GM18517 (cell line): ENCODE data around the gene RNF115.
A peak's percentile ranks its signal among the peaks of the same experiment; 100 is the strongest.
"Not testable (repeated sequence)": the region's sequence is repeated elsewhere in the genome, so short reads cannot be mapped to it uniquely, and the experiment has no call there.

Experiments
- ATAC-seq: cut with Tn5 transposase; IDR thresholded peaks from one replicate; pipeline ENCODE4 v1.9.1; 2021; ENCODE audit warnings: mild to moderate bottlenecking, moderate library complexity; ENCODE audit not compliant: unreplicated experiment

Gene RNF115

DNA sequence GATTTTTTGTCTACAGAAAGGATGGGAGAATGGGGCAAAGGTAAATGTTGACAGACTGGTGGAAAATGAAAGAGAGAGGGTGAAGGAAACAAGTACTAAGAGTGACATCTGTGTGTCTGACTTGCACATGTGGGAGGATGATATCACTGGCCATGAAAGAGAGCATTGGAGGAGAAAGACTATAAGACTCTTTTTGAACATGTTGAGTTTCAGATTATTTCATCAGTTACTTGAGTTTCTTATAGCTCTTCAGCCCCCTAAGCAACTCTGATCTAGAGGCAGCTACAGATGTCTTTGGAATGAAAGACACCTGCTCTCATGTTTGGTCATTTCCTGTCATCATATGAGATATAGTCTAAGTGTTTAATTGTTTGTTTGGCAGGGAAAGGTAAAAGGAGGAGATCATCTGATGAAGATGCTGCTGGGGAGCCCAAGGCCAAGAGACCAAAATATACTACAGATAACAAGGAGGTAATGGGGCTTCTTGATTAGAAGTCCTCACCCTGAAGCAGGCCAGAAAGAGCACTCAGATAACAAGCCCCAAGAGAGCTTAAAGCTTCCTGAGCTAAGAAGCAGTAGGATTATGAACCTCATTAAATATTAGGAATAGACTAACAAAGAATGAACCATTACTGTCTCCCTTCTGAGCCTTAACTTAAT, 4.6 kb upstream of the RNF115 start:
- ATAC-seq: peak; percentile 41

DNA sequence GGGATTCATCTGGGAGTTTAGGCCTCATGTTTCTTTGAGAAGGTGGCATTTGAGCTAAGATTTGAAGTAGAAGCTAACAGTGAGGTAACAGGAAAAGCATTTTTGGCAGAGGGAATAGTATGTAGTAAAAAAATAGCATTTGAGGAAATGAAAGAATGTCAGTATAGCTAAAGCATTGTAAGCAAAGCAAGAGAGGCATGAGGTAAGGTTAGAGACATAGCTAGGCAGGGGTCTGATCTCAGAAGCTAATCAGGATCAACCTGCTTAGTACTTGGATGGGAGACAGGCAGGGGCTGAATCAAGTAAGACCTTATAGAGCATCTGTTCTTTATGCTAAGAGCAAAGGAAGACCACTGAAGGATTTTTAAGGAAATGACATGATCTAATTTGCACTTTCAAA, 4.1 kb upstream of the RNF115 start:
- ATAC-seq: peak; percentile 8

DNA sequence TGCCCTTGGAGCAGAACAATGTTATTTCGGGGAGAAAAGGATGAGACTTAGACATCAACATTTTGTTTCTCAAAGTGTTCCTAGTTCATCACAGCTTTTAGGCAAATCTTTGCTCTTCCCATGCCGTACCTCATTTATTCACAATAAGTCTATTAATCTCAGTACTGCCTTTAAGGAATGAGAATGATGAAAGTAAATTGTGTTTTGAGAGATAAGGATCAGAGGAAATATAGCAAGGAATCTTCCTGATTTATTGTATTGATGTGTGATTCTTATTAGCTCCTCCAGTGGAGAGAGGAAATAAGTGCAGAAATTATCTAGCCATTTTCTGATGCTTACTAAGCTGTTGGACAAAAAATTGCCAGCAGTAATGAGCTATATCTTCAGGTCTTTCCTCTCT, 2.1 kb upstream of the RNF115 start:
- ATAC-seq: no peak

GRCh38 chr1:145824499-145824842, 576 bp upstream of the RNF115 start:
- no peak for ATAC-seq

DNA sequence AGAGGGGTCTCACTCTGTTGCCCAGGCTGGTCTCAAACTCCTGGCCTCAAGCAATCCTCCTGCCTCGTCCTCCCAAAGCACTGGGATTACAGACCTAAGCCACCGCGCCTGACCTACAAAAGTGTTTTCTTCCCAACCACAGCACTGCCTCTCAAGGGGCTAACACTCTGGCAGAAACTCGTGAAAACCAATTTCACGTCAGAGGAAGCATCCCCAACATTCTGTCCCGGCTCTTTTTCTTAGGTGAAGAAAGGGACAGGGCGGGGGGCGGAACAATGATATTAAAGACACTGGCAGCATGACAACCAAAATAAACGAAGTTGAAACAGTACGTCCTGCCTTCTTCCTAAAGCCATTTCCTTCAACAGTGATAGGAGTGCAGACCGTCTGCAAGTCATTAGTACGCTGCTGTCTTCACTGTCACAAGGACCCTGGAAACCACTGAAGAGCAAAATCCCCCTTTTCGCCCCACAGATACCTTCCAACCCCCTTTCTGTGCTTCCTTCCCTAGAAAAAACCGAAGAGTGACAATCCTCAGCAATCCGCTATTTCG, 1.0 kb downstream of the RNF115 start:
- not testable (repeated sequence) for ATAC-seq

DNA sequence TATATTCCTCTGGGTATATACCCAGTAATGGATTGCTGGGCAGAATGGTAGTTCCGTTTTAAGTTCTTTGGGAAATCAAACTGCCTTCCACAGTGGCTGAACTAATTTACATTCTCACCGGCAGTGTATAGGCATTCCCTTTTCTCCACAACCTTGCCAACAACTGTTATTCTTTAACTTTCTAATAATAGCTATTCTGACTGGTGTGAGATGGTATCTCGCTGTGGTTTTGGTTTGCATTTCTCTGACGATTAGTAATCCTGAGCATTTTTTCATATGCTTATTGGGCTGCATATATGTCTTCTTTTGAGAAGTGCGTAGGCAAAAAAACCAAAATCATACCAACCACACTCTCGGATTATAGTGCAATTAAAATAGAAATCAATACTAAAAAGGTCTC, 5.8 kb downstream of the RNF115 start:
- ATAC-seq: not testable (repeated sequence)

- ATAC-seq: not testable (repeated sequence)
Measured at GRCh38 chr1:145812977-145813810, 10.7 kb downstream of the RNF115 start.

GRCh38 chr1:145806844-145807243, 17.1 kb downstream of the RNF115 start:
- ATAC-seq: no peak

- ATAC-seq: no peak
Measured at GRCh38 chr1:145806408-145806807, 17.5 kb downstream of the RNF115 start.

GRCh38 chr1:145805057-145805456, 18.8 kb downstream of the RNF115 start:
- ATAC-seq: no peak

- ATAC-seq: no peak
Measured at GRCh38 chr1:145804235-145805045, 19.5 kb downstream of the RNF115 start.

GRCh38 chr1:145799806-145800205, 24.1 kb downstream of the RNF115 start:
- no peak for ATAC-seq

GRCh38 chr1:145796753-145797152, 27.1 kb downstream of the RNF115 start:
- ATAC-seq: no peak

GRCh38 chr1:145795257-145795881, 28.5 kb downstream of the RNF115 start:
- no peak for ATAC-seq

DNA sequence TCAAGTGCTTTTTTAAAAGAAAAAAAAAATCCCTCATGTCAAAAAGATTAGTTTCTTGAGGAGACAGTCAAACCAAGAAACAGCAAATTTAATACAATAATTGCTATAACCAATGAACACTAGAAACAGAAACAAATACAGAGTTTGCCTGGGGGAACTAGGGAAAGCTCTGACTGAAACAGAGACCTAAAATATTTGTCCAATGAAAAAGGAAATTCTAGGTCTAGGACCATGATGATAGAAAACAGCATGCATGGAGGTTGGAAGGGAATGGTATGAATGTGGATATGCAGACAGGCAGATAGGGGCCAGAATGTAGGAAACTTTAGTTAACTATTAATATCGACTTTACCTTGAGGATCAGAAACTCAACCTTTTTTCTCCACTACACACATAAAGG, 31.4 kb downstream of the RNF115 start:
- ATAC-seq: no peak

DNA sequence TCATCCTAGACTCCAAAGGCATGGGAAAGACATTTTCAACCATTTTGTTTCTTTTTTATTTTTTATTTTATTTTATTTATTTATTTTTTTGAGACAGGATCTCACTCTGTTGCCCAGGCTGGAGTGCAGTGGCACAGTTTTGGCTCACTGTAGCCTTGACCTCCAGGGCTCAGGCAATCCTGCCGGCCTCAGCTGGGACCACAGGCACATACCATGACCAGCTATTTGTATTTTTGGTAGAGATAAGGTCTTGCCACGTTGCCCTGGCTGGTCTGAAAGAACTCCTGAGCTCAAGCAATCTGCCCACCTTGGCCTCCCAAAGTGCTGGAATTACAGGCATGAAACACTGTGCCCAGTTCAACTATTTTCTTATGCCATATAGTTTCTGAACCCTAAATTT, 32.0 kb downstream of the RNF115 start:
- not testable (repeated sequence) for ATAC-seq

GRCh38 chr1:145788580-145788979, 35.3 kb downstream of the RNF115 start:
- ATAC-seq: no peak

DNA sequence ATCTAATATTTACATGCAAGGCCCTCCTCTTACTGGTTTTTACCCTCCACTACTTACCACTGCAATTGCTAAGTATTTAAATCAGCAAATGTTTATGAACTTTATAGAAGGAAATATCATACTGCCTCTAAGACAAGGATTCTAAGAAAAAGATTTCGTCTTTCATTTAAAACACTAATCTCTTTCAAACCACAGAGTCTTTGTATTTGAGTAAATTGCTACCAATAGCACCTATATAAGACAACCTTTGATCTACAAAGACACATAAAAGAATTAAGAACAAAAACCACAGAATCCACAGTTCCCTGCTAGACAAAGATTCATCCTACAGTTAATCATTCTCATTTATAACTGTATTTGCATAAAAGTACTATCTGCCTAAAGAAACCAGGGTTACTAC, 37.6 kb downstream of the RNF115 start:
- ATAC-seq: no peak

GRCh38 chr1:145785547-145785946, 38.3 kb downstream of the RNF115 start:
- ATAC-seq: peak; percentile 61

DNA sequence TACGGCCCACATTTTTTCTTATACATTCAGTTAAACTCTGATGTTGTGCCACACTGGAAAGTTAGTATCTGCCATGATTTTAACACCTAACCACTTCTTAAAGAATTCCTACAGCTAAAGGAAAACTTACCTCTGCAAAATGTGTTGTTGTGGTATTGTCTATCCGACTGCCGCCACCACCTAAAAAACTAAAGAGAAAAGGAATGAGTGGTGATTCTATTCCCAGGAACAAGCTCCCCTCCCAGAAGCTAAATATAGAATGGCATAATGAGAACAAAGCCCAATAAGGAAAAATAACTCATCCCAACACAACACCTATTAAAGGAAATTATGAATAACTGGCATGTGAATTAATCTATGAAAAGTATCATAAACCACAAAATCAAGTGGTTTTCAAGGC, 39.5 kb downstream of the RNF115 start:
- ATAC-seq: no peak
